HUDEP-2 (cell line): ENCODE data around the gene CTAGE6.
A peak's percentile ranks its signal among the peaks of the same experiment; 100 is the strongest.
"Not testable (repeated sequence)": the region's sequence is repeated elsewhere in the genome, so short reads cannot be mapped to it uniquely, and the experiment has no call there.

ENCODE experiments used
- DNase-seq, 76 experiments: peaks; one replicate each; lab custom pipeline; 2025; ENCODE audit not compliant: unreplicated experiment in 76 of 76; lab: John Stamatoyannopoulos, UW

The CTAGE6 gene

GRCh38 chr7:143757596-143757995 is at the start of gene CTAGE6:
Gene CTAGE6 (minus strand): TSS chr7:143757696. CDS start chr7:143757658, 38 bp downstream.
- DNase-seq: not testable (repeated sequence)

GRCh38 chr7:143806664-143807071 is 49.2 kb upstream of the CTAGE6 start:
- DNase-seq: not testable (repeated sequence)

- not testable (repeated sequence) for DNase-seq
Observed at GRCh38 chr7:143797896-143798290, 40.4 kb upstream of the CTAGE6 start.

- DNase-seq: not testable (repeated sequence)
Observed at GRCh38 chr7:143797119-143797895, 39.8 kb upstream of the CTAGE6 start.

GRCh38 chr7:143795653-143796052 is 38.2 kb upstream of the CTAGE6 start:
- not testable (repeated sequence) for DNase-seq

- not testable (repeated sequence) for DNase-seq
Observed at GRCh38 chr7:143792633-143793032, 35.1 kb upstream of the CTAGE6 start.

- DNase-seq: not testable (repeated sequence)
Observed at GRCh38 chr7:143785415-143786182, 28.1 kb upstream of the CTAGE6 start.

- DNase-seq: not testable (repeated sequence)
Observed at GRCh38 chr7:143779591-143779990, 22.1 kb upstream of the CTAGE6 start.

GRCh38 chr7:143772738-143773468 is 15.4 kb upstream of the CTAGE6 start:
- not testable (repeated sequence) for DNase-seq

GRCh38 chr7:143767531-143767930 is 10.0 kb upstream of the CTAGE6 start:
- DNase-seq: not testable (repeated sequence)

GRCh38 chr7:143765678-143766077 is 8.2 kb upstream of the CTAGE6 start:
- not testable (repeated sequence) for DNase-seq

- DNase-seq: not testable (repeated sequence)
Observed at GRCh38 chr7:143763065-143763464, 5.6 kb upstream of the CTAGE6 start.

GRCh38 chr7:143745340-143745739 is 12.2 kb downstream of the CTAGE6 start:
- DNase-seq: not testable (repeated sequence)

GRCh38 chr7:143737037-143737819 is 20.3 kb downstream of the CTAGE6 start:
- DNase-seq: peak in 9 of 76 experiments; percentile 2 to 30 (median 10)

- DNase-seq: no peak
Observed at GRCh38 chr7:143735962-143736361, 21.5 kb downstream of the CTAGE6 start.

- no peak for DNase-seq
Observed at GRCh38 chr7:143733876-143734275, 23.6 kb downstream of the CTAGE6 start.

GRCh38 chr7:143728333-143728862 is 29.1 kb downstream of the CTAGE6 start:
- DNase-seq: no peak

GRCh38 chr7:143727561-143727960 is 29.9 kb downstream of the CTAGE6 start:
- not testable (repeated sequence) for DNase-seq

GRCh38 chr7:143726143-143726542 is 31.4 kb downstream of the CTAGE6 start:
- not testable (repeated sequence) for DNase-seq

- not testable (repeated sequence) for DNase-seq
Observed at GRCh38 chr7:143720335-143720734, 37.2 kb downstream of the CTAGE6 start.
